GM19468 (cell line): ENCODE results near the gene NES.

ENCODE experiments used
- ATAC-seq: cut with Tn5 transposase; IDR thresholded peaks from one replicate; pipeline ENCODE4 v1.9.1; 2021; ENCODE audit warnings: mild to moderate bottlenecking, moderate library complexity, moderate number of reproducible peaks; ENCODE audit not compliant: unreplicated experiment; ENCODE audit errors: extremely low read depth

Gene NES

GRCh38 chr1:156626079-156626438 is 51.1 kb downstream of the NES start:
- ATAC-seq: no peak

- ATAC-seq: no peak
Observed at GRCh38 chr1:156625436-156626078, 51.6 kb downstream of the NES start.

GRCh38 chr1:156624814-156625435 is 52.3 kb downstream of the NES start:
- no peak for ATAC-seq

- no peak for ATAC-seq
Observed at GRCh38 chr1:156623946-156624813, 53.0 kb downstream of the NES start.

GRCh38 chr1:156622581-156623297 is 54.5 kb downstream of the NES start:
- ATAC-seq: no peak

- no peak for ATAC-seq
Observed at GRCh38 chr1:156619582-156619955, 57.6 kb downstream of the NES start.

GRCh38 chr1:156618853-156619581 is 58.2 kb downstream of the NES start, which contains the start of gene HAPLN2:
Gene HAPLN2 (plus strand): TSS chr1:156619415. CDS start chr1:156623491, 4,076 bp downstream.
- ATAC-seq: no peak
